ENCODE measurements around the gene NARF.
A peak's percentile ranks its signal among the peaks of the same experiment; 100 is the strongest.

NARF gene

GRCh38 chr17:82479602-82480001, 21.1 kb downstream of the NARF start:
- DNase-seq: no peak

DNA sequence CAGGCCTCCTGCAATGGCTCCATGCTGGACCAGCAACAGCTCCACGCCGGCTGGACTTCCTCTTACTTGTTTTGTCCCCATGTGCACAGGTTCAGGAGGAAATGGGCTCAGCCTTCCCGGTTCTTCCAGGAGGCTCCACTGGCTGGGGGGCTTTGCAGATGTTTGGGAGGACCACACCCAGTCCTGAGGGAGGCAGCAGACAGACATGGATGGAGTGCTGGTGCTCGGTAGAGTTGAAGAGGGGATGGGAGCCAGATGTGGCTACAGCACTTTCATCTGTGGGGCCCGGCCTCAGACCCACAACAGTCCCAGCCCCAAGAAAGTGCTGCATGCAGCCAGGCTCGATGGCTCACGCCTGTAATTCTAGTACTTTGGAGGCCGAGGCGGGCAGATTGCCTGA, 21.8 kb downstream of the NARF start:
- DNase-seq: no peak

DNA sequence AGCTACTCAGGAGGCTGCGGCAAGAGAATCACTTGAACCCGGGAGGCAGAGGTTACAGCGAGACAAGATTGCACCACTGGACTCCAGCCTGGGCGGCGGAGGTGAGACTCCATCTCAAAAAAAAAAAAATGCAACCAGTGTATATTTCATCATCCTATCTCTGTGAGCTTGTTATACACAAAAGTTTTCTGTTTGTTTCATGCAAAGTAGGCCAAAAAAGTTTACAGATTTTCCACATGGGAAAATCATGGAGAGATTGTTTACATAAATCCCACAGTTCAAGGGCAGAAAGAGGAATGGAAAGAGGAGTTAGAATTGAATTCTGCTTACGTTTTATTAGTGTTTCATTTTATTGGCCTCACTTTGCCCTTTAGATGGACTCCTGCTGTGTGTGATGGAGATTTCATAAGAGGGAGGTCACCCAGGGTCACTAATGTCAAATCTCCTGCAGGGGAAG, 24.7 kb downstream of the NARF start:
- DNase-seq: no peak

GRCh38 chr17:82483836-82484235, 25.3 kb downstream of the NARF start:
- no peak for DNase-seq

- no peak for DNase-seq
Observed at GRCh38 chr17:82486231-82487094, 27.9 kb downstream of the NARF start.

DNA sequence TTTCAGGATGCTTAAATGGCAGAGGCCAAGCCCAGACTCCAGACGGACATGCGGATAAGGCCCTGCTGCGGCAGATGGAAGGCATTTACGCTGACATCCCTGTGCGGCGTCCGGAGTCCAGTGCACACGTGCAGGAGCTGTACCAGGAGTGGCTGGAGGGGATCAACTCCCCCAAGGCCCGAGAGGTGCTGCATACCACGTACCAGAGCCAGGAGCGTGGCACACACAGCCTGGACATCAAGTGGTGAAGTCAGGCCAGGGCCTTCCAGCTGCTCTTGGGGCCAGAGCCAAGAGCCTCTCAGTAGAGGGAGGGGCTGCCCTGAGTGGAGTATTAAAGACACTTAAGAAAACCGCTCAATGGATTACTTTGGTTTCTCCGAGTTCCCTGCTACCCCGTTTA, 29.4 kb downstream of the NARF start:
- DNase-seq: no peak

DNA sequence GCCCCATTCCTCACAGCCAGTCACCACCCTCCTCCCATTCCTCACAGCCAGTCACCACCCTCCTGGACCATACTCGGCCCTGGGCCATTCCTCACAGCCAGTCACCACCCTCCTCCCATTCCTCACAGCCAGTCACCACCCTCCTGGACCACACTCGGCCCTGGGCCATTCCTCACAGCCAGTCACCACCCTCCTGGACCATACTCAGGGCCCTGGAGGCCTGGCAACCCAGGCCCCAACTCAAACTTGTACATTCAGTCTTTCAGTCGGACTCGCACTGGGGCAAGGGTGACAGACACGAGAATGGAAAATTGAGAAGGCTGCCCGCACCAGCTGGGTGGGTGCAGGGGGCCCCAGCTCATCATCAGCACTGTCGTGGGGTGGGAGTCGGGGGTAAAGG, 30.6 kb downstream of the NARF start:
- DNase-seq: no peak

GRCh38 chr17:82489851-82490511, 31.4 kb downstream of the NARF start:
- no peak for DNase-seq

DNA sequence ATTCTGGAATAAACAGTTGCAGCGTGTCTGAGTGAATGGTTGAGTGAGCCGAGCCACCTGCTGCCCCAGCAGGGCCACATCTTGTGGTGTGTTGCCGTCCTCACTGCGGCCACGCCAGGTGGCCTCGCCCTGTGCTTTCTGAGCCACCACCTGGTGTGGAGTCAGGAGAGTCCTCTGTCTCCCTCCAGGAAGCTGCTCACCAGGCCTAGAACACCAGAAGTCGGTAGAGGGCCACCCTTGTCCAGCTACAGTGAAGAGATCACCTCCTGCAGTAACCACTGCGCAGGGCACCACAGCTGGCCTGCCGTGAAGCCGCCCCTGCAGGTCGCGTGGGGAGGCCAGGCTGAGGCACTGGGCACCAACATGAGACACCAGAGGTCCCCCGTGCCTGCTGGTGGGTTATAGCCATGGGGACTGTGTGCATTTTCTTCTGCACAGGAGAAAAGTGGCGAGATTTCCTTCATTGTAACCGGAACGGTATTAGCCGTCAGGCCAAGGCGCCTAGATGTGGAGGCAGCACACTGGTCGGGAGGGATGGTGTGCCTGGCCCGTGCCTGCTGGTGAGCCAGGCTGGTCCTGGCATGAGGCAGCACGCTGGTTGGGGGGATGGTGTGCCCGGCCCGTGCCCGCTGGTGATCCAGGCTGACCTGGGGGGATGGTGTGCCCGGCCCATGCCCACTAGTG, 32.1 kb downstream of the NARF start:
- no peak for DNase-seq

- no peak for DNase-seq
Observed at GRCh38 chr17:82491196-82491530, 32.6 kb downstream of the NARF start.

DNA sequence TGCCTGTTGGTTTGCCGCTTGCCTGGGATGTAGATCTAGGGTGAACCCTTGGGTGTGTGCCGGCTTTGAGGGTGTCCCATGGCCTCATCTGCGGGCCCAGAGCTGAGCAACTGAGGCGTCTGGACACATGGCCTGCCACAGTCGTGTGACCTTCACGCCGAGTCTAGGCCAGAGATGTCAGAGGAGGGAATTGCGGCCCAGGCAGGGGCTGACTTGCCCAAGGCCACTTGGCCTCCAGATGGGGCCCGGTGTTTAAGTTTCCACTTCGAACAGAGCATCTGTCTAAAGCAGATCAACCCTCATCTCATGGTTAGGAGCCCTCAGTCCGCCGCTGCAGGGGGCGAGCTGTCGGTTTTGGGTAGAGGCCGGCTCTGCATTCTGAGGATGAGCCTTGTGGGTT, 33.0 kb downstream of the NARF start:
- no peak for DNase-seq

DNA sequence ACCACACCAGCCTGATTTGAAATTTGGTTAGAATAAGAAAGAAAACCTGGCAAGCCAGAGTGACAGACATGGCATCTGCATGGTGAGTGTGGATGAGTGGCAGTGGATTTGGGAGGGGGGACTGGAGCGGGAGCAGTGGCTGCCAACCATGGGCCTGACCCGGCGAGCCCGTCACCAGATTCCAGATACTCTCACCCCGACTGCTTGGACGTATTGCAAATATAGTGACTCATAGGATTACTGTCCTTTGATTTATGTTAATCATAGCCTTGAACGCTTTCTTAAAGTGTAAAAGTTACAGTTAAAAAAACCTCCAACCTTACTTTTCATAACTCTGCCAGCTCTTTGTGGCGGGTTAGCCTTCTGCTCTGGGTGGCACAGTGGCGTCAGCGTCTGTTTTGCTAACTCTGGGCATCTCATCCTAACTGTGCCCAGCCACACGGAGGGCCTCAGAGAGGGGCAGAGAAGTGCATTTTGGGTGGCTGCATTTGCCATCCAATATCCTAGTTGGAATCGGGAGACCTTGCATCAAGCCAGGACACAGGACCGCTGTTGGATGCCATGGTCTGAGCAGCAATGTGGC, 34.2 kb downstream of the NARF start:
- DNase-seq: peak; percentile 89

DNA sequence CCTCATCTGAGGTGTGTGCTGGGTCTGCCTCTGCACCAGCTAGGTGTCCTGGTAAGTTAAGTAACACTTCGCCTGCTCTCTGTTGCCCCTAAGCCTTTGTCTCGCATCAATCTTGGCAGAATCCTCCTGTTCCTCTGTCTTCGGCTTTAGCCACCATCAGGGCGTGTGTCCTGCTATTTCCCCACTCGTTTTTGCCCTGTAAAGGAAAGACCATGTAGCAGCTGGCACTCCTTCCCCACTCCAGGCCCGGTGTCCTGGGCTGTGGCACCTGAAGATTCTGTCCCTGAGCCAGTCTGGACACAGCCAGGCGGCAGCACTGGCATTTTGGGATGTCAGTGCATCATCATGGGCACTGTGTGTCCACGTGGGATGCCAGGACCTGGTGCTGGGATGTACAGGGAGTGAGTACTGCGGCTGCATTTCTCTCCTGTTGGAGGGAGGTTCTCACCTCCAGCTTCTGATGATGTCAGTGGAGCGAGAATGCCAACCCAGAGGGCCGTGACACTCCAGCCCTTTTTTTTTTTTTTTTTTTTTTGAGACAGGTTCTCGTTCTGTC, 34.8 kb downstream of the NARF start:
- DNase-seq: peak; percentile 14

- DNase-seq: peak; percentile 97
Observed at GRCh38 chr17:82494236-82495055, 35.9 kb downstream of the NARF start.

- DNase-seq: no peak
Observed at GRCh38 chr17:82495844-82496528, 37.4 kb downstream of the NARF start.

- DNase-seq: peak; percentile 90
Observed at GRCh38 chr17:82496529-82497434, 38.2 kb downstream of the NARF start.

DNA sequence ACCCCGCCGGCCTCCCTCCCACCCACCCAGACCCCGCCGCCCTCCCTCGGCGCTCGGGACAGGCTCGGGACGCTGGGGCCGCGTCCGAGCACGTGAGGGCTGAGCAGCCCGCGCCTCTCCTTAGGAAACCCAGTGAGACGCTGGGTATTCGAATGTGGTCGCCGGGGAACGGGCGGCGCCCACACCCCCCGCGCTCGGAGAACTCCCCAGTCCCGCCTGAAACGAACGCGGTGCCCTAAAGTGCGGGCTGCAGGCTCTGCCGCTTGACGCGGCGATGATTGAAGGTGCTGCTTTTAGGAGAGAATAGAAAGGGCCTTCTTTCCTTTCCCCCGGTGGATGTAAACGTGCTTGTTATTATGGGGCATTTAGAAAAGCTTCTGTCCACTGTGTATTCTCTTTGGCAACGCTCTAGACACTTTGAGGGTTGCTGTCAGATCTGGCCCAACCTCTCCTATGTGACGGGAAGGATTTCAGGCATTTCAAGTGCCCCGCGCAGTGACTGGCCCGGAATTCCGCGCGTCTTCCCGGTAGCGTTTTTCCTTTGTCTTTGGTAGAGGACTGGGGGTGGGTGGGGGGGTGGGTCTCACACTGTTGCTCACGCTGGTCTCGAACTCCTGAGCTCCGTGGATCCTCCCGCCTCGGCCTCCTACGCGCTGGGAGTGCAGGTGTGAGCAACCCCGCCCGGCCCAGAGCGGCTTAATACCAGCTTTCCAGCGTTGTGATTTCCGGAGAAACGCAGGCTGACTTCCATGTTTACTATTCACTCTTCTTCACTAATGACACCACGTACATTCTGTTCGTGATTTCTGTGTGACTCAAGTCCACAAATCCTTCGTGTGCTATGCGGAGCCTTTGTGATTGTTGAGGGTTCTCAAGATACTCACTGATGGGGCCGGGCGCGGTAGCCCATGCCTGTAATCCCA, 39.2 kb downstream of the NARF start:
- DNase-seq: peak; percentile 89

GRCh38 chr17:82502207-82502606, 43.7 kb downstream of the NARF start:
- DNase-seq: peak; percentile 2

- no peak for DNase-seq
Observed at GRCh38 chr17:82503094-82503727, 44.7 kb downstream of the NARF start.

Data from HCEC 1CT (cell line).